Measurements from ENCODE around the gene DAP3.

DNA sequence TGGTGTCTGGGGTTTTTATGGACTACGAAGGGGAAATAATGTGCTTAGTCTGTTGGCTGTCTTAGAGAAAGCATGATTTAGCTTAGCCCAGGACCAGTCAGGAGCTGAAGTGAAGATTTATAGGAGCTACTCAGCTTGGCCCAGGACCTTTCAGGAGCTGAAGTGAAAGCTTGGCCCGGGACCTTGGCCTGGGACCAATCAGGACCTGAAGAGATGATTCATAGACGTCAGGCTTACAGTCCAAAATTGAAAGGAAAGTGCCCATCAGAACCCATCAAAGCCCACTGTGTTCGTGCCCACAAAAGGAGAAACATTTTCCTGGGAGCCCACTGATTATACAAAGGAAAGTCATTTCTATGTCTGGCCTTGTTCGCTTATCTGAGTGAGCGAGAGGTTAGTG lies 43.2 kb upstream of the DAP3 start:
- no peak for TF ChIP-seq FOXA1 (IDR thresholded peaks at IDR 0.05)
- TF ChIP-seq BHLHE40 (IDR thresholded peaks at IDR 0.05; ENCODE audit: borderline replicate concordance) = no peak
- TF ChIP-seq L3MBTL2 (conservative IDR thresholded peaks at IDR 0.05) = no peak
- TF ChIP-seq FOXM1 (IDR thresholded peaks at IDR 0.05; ENCODE audit: borderline replicate concordance) = no peak
- no peak for TF ChIP-seq SUZ12 (IDR thresholded peaks at IDR 0.05)
- no peak for TF ChIP-seq SP1 (IDR thresholded peaks at IDR 0.05)
- TF ChIP-seq HDGF (IDR thresholded peaks at IDR 0.05; ENCODE audit: borderline replicate concordance) = no peak
- TF ChIP-seq CTBP1 (IDR thresholded peaks at IDR 0.05; ENCODE audit: borderline replicate concordance) = no peak
- TF ChIP-seq LEF1 (IDR thresholded peaks at IDR 0.05; ENCODE audit: borderline replicate concordance) = no peak
- no peak for TF ChIP-seq ELF4 (IDR thresholded peaks at IDR 0.05)
- no peak for TF ChIP-seq ARNT (IDR thresholded peaks at IDR 0.05)
- TF ChIP-seq, protein P1, sequence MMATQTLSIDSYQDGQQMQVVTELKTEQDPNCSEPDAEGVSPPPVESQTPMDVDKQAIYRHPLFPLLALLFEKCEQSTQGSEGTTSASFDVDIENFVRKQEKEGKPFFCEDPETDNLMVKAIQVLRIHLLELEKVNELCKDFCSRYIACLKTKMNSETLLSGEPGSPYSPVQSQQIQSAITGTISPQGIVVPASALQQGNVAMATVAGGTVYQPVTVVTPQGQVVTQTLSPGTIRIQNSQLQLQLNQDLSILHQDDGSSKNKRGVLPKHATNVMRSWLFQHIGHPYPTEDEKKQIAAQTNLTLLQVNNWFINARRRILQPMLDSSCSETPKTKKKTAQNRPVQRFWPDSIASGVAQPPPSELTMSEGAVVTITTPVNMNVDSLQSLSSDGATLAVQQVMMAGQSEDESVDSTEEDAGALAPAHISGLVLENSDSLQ (IDR thresholded peaks at IDR 0.05) = no peak
- TF ChIP-seq FOXK2 (IDR thresholded peaks at IDR 0.05) = no peak
- no peak for TF ChIP-seq TARDBP (IDR thresholded peaks at IDR 0.05)
